Fibroblast of mammary gland (primary cell): ENCODE results near the gene RIBC2.

Experiments
- DNase-seq: peaks from one replicate; pipeline ENCODE4 v3.0.0-alpha.2; 2010; ENCODE audit warnings: low read depth
- H3K4me3 ChIP-seq: 2 replicates; pipeline ENCODE4 v1.5.1; 2011; ENCODE audit warnings: low read depth, mild to moderate bottlenecking, low read length, moderate library complexity; ENCODE audit not compliant: control insufficient read depth
- TF ChIP-seq, protein P1 (sequence below): conservative IDR thresholded peaks from 2 replicates; pipeline ENCODE4 v1.5.1; 2011; ENCODE audit warnings: low read depth, low read length, inconsistent platforms; ENCODE audit not compliant: control insufficient read depth, insufficient read depth

The RIBC2 gene

GRCh38 chr22:45418056-45418769 is 4.7 kb downstream of the RIBC2 start:
- H3K4me3 ChIP-seq, result no peak overlapping the region
- DNase-seq, result no peak
- TF ChIP-seq, protein P1, sequence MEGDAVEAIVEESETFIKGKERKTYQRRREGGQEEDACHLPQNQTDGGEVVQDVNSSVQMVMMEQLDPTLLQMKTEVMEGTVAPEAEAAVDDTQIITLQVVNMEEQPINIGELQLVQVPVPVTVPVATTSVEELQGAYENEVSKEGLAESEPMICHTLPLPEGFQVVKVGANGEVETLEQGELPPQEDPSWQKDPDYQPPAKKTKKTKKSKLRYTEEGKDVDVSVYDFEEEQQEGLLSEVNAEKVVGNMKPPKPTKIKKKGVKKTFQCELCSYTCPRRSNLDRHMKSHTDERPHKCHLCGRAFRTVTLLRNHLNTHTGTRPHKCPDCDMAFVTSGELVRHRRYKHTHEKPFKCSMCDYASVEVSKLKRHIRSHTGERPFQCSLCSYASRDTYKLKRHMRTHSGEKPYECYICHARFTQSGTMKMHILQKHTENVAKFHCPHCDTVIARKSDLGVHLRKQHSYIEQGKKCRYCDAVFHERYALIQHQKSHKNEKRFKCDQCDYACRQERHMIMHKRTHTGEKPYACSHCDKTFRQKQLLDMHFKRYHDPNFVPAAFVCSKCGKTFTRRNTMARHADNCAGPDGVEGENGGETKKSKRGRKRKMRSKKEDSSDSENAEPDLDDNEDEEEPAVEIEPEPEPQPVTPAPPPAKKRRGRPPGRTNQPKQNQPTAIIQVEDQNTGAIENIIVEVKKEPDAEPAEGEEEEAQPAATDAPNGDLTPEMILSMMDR, result no peak

DNA sequence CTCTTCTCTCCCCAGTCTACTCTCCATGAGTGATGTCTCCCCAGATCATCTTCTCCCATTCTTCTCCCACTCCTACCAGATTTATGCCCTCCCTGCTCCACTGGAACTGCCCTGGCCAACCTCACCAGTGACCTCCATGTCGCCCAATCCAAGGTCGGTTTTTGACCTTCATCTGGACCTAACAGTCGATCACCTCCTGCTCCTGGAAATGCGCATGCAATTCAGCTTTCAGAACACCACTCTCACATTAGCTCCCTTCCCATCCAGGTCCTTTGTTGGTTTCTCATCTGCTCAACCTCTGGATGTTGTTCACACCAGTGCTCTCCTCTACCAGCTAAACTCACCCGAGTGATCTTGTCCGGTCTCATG is 5.3 kb downstream of the RIBC2 start:
- TF ChIP-seq, protein P1, result no peak

GRCh38 chr22:45420011-45420410 is 6.5 kb downstream of the RIBC2 start:
- TF ChIP-seq, protein P1, result no peak
- H3K4me3 ChIP-seq, result no peak overlapping the region
- no peak for DNase-seq

More for the DNA sequence above, 5.3 kb downstream of the RIBC2 start:
- no peak overlapping the region for H3K4me3 ChIP-seq
- DNase-seq, result no peak

- TF ChIP-seq, protein P1, result no peak
- DNase-seq, result no peak
- H3K4me3 ChIP-seq, result no peak overlapping the region
Observed at GRCh38 chr22:45420539-45420938, 7.0 kb downstream of the RIBC2 start.

DNA sequence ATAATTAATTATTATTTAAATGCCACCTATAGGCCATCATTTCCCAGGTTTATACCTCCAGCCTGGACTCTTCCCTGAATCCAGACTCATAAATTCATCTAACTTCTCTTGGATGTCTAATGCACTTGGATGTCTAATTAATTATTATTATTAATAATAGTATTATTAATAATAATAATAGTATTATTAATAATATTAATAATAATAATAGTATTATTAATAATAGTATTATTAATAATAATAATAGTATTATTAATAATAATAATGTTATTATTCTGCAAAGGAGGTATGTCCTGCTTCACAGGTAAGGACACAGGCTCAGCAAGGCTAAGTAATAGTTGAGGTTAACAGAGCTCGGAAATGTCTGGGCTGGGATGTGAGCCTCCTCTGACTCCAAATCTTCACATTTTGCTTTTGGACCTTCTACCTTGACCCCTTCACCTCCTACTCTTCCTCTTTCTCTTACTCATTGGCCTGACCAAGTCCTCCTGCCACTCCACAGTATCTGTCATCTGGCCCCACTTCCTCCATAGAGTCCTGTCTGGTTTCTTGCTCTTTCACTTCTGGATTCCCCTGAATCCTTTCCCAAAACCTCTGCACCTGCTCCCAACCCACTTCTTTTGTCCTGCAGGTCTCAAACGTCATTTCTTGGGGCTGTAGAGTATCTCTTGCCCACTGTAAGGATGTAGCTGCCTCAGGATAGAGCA is 8.0 kb downstream of the RIBC2 start:
- H3K4me3 ChIP-seq, result no peak overlapping the region
- TF ChIP-seq, protein P1, result no peak
- DNase-seq, result no peak

- TF ChIP-seq, protein P1, result no peak
- no peak for DNase-seq
- no peak overlapping the region for H3K4me3 ChIP-seq
Observed at GRCh38 chr22:45422237-45422983, 8.9 kb downstream of the RIBC2 start.
